IPS DF 6.9 (cell line): Measurements from ENCODE around the gene MAVS.

Source experiments
- DNase-seq: peaks from one replicate; pipeline ENCODE4 v3.0.0-alpha.2; 2013; ENCODE audit warnings: low read depth, low spot score
- H3K27ac ChIP-seq: one replicate; pipeline ENCODE4 v1.5.1; 2013; ENCODE audit warnings: low read length, control low read depth
- H3K27me3 ChIP-seq: 2 replicates; pipeline ENCODE4 v1.6.1; 2013; ENCODE audit warnings: mild to moderate bottlenecking, low read length; ENCODE audit not compliant: control insufficient read depth, insufficient read depth
- H3K36me3 ChIP-seq: 2 replicates; pipeline ENCODE4 v1.6.1; 2013; ENCODE audit warnings: low read length; ENCODE audit not compliant: control insufficient read depth, insufficient read depth
- H3K4me1 ChIP-seq: 2 replicates; pipeline ENCODE4 v1.6.1; 2013; ENCODE audit warnings: low read length; ENCODE audit not compliant: control insufficient read depth, insufficient read depth
- H3K4me3 ChIP-seq: 2 replicates; pipeline ENCODE4 v1.5.1; 2013; ENCODE audit warnings: mild to moderate bottlenecking, low read length
- H3K9me3 ChIP-seq: 2 replicates; pipeline ENCODE4 v1.6.1; 2013; ENCODE audit warnings: low read length, inconsistent platforms; ENCODE audit not compliant: control insufficient read depth, insufficient read depth
- WGBS: extraction: QIAGEN DNeasy Blood & Tissue Kit; methylation state at CpG from one replicate; pipeline ENCODE4 v1.1.7; 2013; ENCODE audit warnings: mixed read lengths, missing lambda C conversion rate; ENCODE audit not compliant: insufficient read length, insufficient coverage; 5-methylcytosine and 5-hydroxymethylcytosine counted together

The MAVS gene

GRCh38 chr20:3854462-3854871 lies 7.8 kb downstream of the MAVS start:
- no peaks in the 10 kb centered on the region for H3K27me3 ChIP-seq
- no peaks in the 10 kb centered on the region for H3K9me3 ChIP-seq
- no peak overlapping the region for H3K27ac ChIP-seq
- no peak for DNase-seq
- H3K4me3 ChIP-seq = no peak overlapping the region
- H3K4me1 ChIP-seq = peaks cover 1% of the 10 kb centered on the region; the same call in 1 of the 2 replicates
- peaks cover 4% of the 10 kb centered on the region for H3K36me3 ChIP-seq
- no CpG with 5 or more reads among the region's 4 CpGs for WGBS

DNA sequence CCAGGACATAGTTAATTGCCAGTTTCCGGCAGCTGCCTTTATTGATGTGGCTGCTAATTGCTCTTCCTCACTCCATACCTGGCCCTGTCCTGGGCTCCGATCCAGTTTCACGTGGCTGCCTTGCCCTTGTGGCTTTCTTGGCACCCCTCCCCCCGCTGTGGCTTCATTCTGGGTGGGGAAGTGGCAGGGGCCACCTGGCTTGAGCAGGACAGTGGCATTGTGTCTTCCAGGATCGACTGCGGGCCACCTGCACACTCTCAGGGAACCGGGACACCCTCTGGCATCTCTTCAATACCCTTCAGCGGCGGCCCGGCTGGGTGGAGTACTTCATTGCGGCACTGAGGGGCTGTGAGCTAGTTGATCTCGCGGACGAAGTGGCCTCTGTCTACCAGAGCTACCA lies 10.8 kb downstream of the MAVS start:
- no peak for DNase-seq
- Histone ChIP-seq H3K4me1 (peaks cover 1% of the 10 kb centered on the region; the same call in 1 of the 2 replicates), H3K9me3 (no peaks in the 10 kb centered on the region), H3K27me3 (no peaks in the 10 kb centered on the region), H3K27ac (no peak overlapping the region), H3K36me3 (peaks cover 15% of the 10 kb centered on the region), H3K4me3 (no peak overlapping the region)
- no CpG with 5 or more reads among the region's 14 CpGs for WGBS

DNA sequence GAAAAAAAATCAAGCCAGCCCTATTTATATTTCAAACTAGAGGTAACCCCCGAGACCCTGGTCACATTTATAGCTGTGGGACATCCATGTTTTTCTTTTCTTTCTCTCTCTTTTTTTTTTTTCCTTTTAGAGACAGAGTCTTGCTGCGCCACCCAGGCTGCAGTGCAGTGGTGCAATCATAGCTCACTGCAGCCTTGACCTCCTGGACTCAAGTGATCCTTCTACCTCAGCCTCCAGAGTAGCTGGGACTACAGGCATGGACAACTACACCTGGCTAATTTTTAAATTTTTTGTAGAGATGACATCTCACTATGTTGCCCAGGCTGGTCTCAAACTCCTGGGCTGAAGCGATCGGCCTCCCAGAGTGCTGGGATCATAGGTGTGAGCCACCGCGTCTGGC lies 12.1 kb downstream of the MAVS start:
- Histone ChIP-seq H3K9me3 (no peaks in the 10 kb centered on the region), H3K4me3 (no peak overlapping the region), H3K36me3 (peaks cover 21% of the 10 kb centered on the region), H3K27ac (no peak overlapping the region), H3K4me1 (peaks cover 1% of the 10 kb centered on the region; the same call in 1 of the 2 replicates), H3K27me3 (no peaks in the 10 kb centered on the region)
- no CpG with 5 or more reads among the region's 6 CpGs for WGBS
- no peak for DNase-seq

DNA sequence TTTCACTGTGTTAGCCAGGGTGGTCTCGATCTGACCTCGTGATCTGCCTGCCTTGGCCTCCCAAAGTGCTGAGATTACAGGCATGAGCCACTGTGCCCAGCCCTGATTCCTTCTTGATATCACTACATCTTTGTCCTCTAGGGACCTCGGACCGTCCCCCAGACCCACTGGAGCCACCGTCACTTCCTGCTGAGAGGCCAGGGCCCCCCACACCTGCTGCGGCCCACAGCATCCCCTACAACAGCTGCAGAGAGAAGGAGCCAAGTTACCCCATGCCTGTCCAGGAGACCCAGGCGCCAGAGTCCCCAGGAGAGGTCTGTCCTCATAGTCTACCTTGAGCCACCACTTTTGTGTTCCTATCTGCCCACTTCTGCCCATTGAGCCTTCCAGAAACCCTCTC lies 14.6 kb downstream of the MAVS start:
- WGBS = no CpG with 5 or more reads among the region's 7 CpGs
- Histone ChIP-seq H3K4me3 (no peak overlapping the region), H3K9me3 (no peaks in the 10 kb centered on the region), H3K27ac (no peak overlapping the region), H3K27me3 (no peaks in the 10 kb centered on the region), H3K4me1 (no peaks in the 10 kb centered on the region; the same call in 1 of the 2 replicates), H3K36me3 (peaks cover 37% of the 10 kb centered on the region)
- DNase-seq = no peak

GRCh38 chr20:3862333-3862732 lies 15.7 kb downstream of the MAVS start:
- WGBS = no CpG with 5 or more reads among the region's 1 CpG
- Histone ChIP-seq H3K27ac (no peak overlapping the region), H3K4me1 (no peaks in the 10 kb centered on the region; the same call in 1 of the 2 replicates), H3K9me3 (no peaks in the 10 kb centered on the region), H3K4me3 (no peak overlapping the region), H3K36me3 (peaks cover 37% of the 10 kb centered on the region), H3K27me3 (no peaks in the 10 kb centered on the region)
- no peak for DNase-seq

GRCh38 chr20:3863317-3863716 lies 16.7 kb downstream of the MAVS start:
- Histone ChIP-seq H3K9me3 (no peaks in the 10 kb centered on the region), H3K4me3 (no peak overlapping the region), H3K36me3 (peaks cover 32% of the 10 kb centered on the region), H3K27ac (no peak overlapping the region), H3K4me1 (no peaks in the 10 kb centered on the region; the same call in 1 of the 2 replicates), H3K27me3 (no peaks in the 10 kb centered on the region)
- WGBS = no CpG with 5 or more reads among the region's 7 CpGs
- DNase-seq = no peak

- no peak for DNase-seq
These were observed 17.9 kb downstream of the MAVS start for GRCh38 chr20:3864518-3864917.

GRCh38 chr20:3865152-3865886 lies 18.7 kb downstream of the MAVS start:
- no peak overlapping the region for H3K4me3 ChIP-seq
- peaks cover 32% of the 10 kb centered on the region for H3K36me3 ChIP-seq
- no peaks in the 10 kb centered on the region; the same call in 1 of the 2 replicates for H3K4me1 ChIP-seq
- WGBS = no CpG with 5 or more reads among the region's 14 CpGs
- no peak overlapping the region for H3K27ac ChIP-seq
- H3K27me3 ChIP-seq = no peaks in the 10 kb centered on the region
- DNase-seq = no peak
- H3K9me3 ChIP-seq = no peaks in the 10 kb centered on the region

More at GRCh38 chr20:3864518-3864917, 17.9 kb downstream of the MAVS start:
- Histone ChIP-seq H3K27me3 (no peaks in the 10 kb centered on the region), H3K36me3 (peaks cover 32% of the 10 kb centered on the region), H3K4me3 (no peak overlapping the region), H3K9me3 (no peaks in the 10 kb centered on the region), H3K27ac (no peak overlapping the region), H3K4me1 (no peaks in the 10 kb centered on the region; the same call in 1 of the 2 replicates)
- no CpG with 5 or more reads among the region's 5 CpGs for WGBS

- no peaks in the 10 kb centered on the region for H3K27me3 ChIP-seq
- no CpG with 5 or more reads among the region's 14 CpGs for WGBS
- no peaks in the 10 kb centered on the region; the same call in 1 of the 2 replicates for H3K4me1 ChIP-seq
- H3K4me3 ChIP-seq = no peak overlapping the region
- DNase-seq = no peak
- no peak overlapping the region for H3K27ac ChIP-seq
- no peaks in the 10 kb centered on the region for H3K9me3 ChIP-seq
- peaks cover 32% of the 10 kb centered on the region for H3K36me3 ChIP-seq
These were observed 19.3 kb downstream of the MAVS start for GRCh38 chr20:3865887-3866407.

DNA sequence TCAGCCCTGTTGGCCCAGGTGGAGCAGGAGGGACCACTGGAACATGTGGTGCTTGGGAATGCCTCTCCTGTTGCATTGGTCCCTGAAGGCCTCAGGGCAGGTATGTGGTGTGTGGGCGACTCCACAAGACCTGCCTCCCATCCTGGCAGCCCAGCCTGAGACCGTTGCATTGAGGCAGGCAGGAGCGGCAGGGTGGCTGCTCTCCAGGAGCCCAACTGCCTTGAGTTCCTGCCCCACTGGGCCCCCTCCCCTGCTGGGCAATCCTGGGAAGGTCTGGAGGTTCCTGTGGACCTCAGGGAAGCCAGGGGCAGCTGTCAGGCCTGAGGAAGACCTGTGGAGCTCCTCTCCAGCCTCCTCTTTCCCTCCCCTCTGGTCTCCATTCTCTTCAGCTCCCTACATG lies 19.8 kb downstream of the MAVS start:
- no CpG with 5 or more reads among the region's 3 CpGs for WGBS
- Histone ChIP-seq H3K4me3 (no peak overlapping the region), H3K4me1 (no peaks in the 10 kb centered on the region; the same call in 1 of the 2 replicates), H3K27me3 (no peaks in the 10 kb centered on the region), H3K9me3 (no peaks in the 10 kb centered on the region), H3K36me3 (peaks cover 28% of the 10 kb centered on the region), H3K27ac (no peak overlapping the region)
- DNase-seq = no peak
